HepG2 (cell line): ENCODE data around the gene SEPHS2. TPM values are rescaled to one million over a fixed set of nuclear protein-coding genes. Genes with fewer than 3 reads are reported as not detected.

Experiments
- CEBPG ChIP-seq: IDR thresholded peaks from 2 replicates; pipeline ENCODE4 v1.6.1; 2016
- FOXA1 ChIP-seq, 2 experiments: fragments of 450-650 bp in 1 of 2; sonication (generic) in 1 of 2; formaldehyde crosslinking in 1 of 2; IDR thresholded peaks; 2 replicates each; pipeline versions ENCODE4 v1.4.0 to v1.6.1; 2016 to 2020; ENCODE audit warnings: missing genetic modification reagents in 1 of 2
- HMG20A ChIP-seq: IDR thresholded peaks from 2 replicates; pipeline ENCODE4 v1.6.1; 2016; ENCODE audit warnings: borderline replicate concordance
- HNF4A ChIP-seq: sonication (generic); formaldehyde crosslinking; IDR thresholded peaks from 2 replicates; pipeline ENCODE4 v1.4.0; 2020; ENCODE audit warnings: missing genetic modification reagents
- JARID2 ChIP-seq: sonication (generic); formaldehyde crosslinking; IDR thresholded peaks from 2 replicates; pipeline ENCODE4 v1.8.1; 2023; ENCODE audit warnings: missing genetic modification reagents, inconsistent platforms; ENCODE audit not compliant: insufficient replicate concordance
- KMT2B ChIP-seq: IDR thresholded peaks from 2 replicates; pipeline ENCODE4 v1.6.1; 2016; ENCODE audit warnings: missing genetic modification reagents, missing compliant biosample characterization
- MEIS2 ChIP-seq: sonication (generic); formaldehyde crosslinking; IDR thresholded peaks from 2 replicates; pipeline ENCODE4 v1.9.0; 2021; ENCODE audit warnings: mild to moderate bottlenecking, missing genetic modification reagents
- NCOA1 ChIP-seq: sonication (generic); formaldehyde crosslinking; IDR thresholded peaks from 2 replicates; pipeline ENCODE4 v1.9.0; 2021; ENCODE audit warnings: missing genetic modification reagents
- PAX8 ChIP-seq: sonication (generic); formaldehyde crosslinking; IDR thresholded peaks from 2 replicates; pipeline ENCODE4 v1.8.0; 2022; ENCODE audit warnings: mild to moderate bottlenecking, missing genetic modification reagents, borderline replicate concordance
- PHF20 ChIP-seq: sonication (generic); formaldehyde crosslinking; IDR thresholded peaks from 2 replicates; pipeline ENCODE4 v1.5.0; 2020; ENCODE audit warnings: mild to moderate bottlenecking, missing genetic modification reagents
- RAD21 ChIP-seq: fragments of 450-650 bp; formaldehyde crosslinking; IDR thresholded peaks from 2 replicates; pipeline ENCODE4 v1.5.0; 2020; ENCODE audit warnings: mild to moderate bottlenecking
- ZBTB14 ChIP-seq: sonication (generic); formaldehyde crosslinking; IDR thresholded peaks from 2 replicates; pipeline ENCODE4 v1.4.0; 2020; ENCODE audit warnings: missing genetic modification reagents
- ZBTB37 ChIP-seq: sonication (generic); formaldehyde crosslinking; IDR thresholded peaks from 2 replicates; pipeline ENCODE4 v1.4.0; 2020; ENCODE audit warnings: mild to moderate bottlenecking, missing genetic modification reagents
- ZBTB43 ChIP-seq: sonication (generic); formaldehyde crosslinking; conservative IDR thresholded peaks from 2 replicates; pipeline ENCODE4 v1.4.0; 2020; ENCODE audit warnings: missing genetic modification reagents
- ZFYVE20 ChIP-seq: sonication (generic); formaldehyde crosslinking; IDR thresholded peaks from 2 replicates; pipeline ENCODE4 v1.8.0; 2023; ENCODE audit warnings: low read depth, mild to moderate bottlenecking, moderate library complexity, missing genetic modification reagents, borderline replicate concordance
- ZNF121 ChIP-seq: sonication (generic); formaldehyde crosslinking; IDR thresholded peaks from 2 replicates; pipeline ENCODE4 v1.5.0; 2020; ENCODE audit warnings: mild to moderate bottlenecking, missing genetic modification reagents
- ZNF205 ChIP-seq: IDR thresholded peaks from 2 replicates; pipeline ENCODE4 v1.6.1; 2018; ENCODE audit warnings: missing biosample characterization, missing genetic modification reagents
- ZNF207 ChIP-seq: fragments of 450-650 bp; IDR thresholded peaks from 2 replicates; pipeline ENCODE4 v1.6.1; 2016; ENCODE audit warnings: antibody characterized with exemption, borderline replicate concordance
- ZNF264 ChIP-seq: sonication (generic); formaldehyde crosslinking; IDR thresholded peaks from 2 replicates; pipeline ENCODE4 v1.4.0; 2020; ENCODE audit warnings: missing genetic modification reagents
- ZNF44 ChIP-seq: sonication (generic); formaldehyde crosslinking; IDR thresholded peaks from 2 replicates; pipeline ENCODE4 v1.5.1; 2020; ENCODE audit warnings: mild to moderate bottlenecking, missing genetic modification reagents
- ZNF580 ChIP-seq: IDR thresholded peaks from 2 replicates; pipeline ENCODE4 v1.6.1; 2016; ENCODE audit warnings: low read depth, borderline replicate concordance
- ZNF670 ChIP-seq: sonication (generic); formaldehyde crosslinking; IDR thresholded peaks from 2 replicates; pipeline ENCODE4 v1.8.0; 2022; ENCODE audit warnings: mild to moderate bottlenecking, missing genetic modification reagents, borderline replicate concordance
- ZSCAN25 ChIP-seq: sonication (generic); formaldehyde crosslinking; IDR thresholded peaks from 2 replicates; pipeline ENCODE4 v1.8.0; 2022; ENCODE audit warnings: mild to moderate bottlenecking, missing genetic modification reagents
- polyA plus RNA-seq, 8 experiments: library from polyadenylated mRNA; depleted of rRNA in 3 of 8; stranded (reverse) in 7 of 8; unstranded in 1 of 8; fragments of >200 nt; fragmentation: Illumina TruSeq in 4 of 8; extraction: Trizol in 4 of 8; gene quantifications; 2 replicates each; pipeline versions ENCODE4 v1.2.1 to v1.2.3, GENCODE V29; 2011 to 2016; ENCODE audit warnings: low read depth in 4 of 8, missing spikeins in 1 of 8, mixed read lengths in 1 of 8; ENCODE audit not compliant: insufficient read depth in 1 of 8
- total RNA-seq, 5 experiments: library from RNA; depleted of rRNA; stranded (reverse); fragments of >200 nt; fragmentation: Illumina TruSeq; extraction: Trizol; gene quantifications; 2 replicates each; pipeline ENCODE4 v1.2.3, GENCODE V29; 2016; ENCODE audit warnings: low read depth in 1 of 5
- TF ChIP-seq, protein P1 (sequence below): sonication (generic); formaldehyde crosslinking; IDR thresholded peaks from 2 replicates; pipeline ENCODE4 v1.5.0; 2020; ENCODE audit warnings: missing genetic modification reagents
- TF ChIP-seq, protein P2 (sequence below): sonication (generic); formaldehyde crosslinking; IDR thresholded peaks from 2 replicates; pipeline ENCODE4 v1.8.1; 2023; ENCODE audit warnings: mild to moderate bottlenecking, moderate library complexity, missing genetic modification reagents

The SEPHS2 gene
- total and polyA plus RNA-seq, 2 of the 13 experiments (the other 11 are each of a cell fraction or from before 2014, with no cell fraction given), result 20.7 to 127 TPM

GRCh38 chr16:30401768-30402425 lies 43.8 kb downstream of the SEPHS2 start (continued):
- TF ChIP-seq, protein P1, sequence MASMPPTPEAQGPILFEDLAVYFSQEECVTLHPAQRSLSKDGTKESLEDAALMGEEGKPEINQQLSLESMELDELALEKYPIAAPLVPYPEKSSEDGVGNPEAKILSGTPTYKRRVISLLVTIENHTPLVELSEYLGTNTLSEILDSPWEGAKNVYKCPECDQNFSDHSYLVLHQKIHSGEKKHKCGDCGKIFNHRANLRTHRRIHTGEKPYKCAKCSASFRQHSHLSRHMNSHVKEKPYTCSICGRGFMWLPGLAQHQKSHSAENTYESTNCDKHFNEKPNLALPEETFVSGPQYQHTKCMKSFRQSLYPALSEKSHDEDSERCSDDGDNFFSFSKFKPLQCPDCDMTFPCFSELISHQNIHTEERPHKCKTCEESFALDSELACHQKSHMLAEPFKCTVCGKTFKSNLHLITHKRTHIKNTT (CRISPR knock-in tag), result no peak
- TF ChIP-seq PAX8 (CRISPR knock-in tag) (no peak), MEIS2 (CRISPR knock-in tag) (peak; percentile 49; the same call in 1 of the 2 replicates), ZNF121 (CRISPR knock-in tag) (peak; percentile 44; the same call in 1 of the 2 replicates), ZNF207 (no peak), KMT2B (peak; percentile 34; the same call in 1 of the 2 replicates), NCOA1 (CRISPR knock-in tag) (no peak), RAD21 (CRISPR knock-in tag) (peak; percentile 54; the same call in 1 of the 2 replicates), ZNF580 (CRISPR knock-in tag) (peak; percentile 67; the same call in 1 of the 2 replicates), HNF4A (CRISPR knock-in tag) (peak; percentile 89), ZSCAN25 (CRISPR knock-in tag) (no peak), ZNF670 (CRISPR knock-in tag) (peak; percentile 85; the same call in 1 of the 2 replicates), ZNF205 (CRISPR knock-in tag) (peak; percentile 70; the same call in 1 of the 2 replicates), CEBPG (CRISPR knock-in tag) (peak; percentile 42), ZNF44 (CRISPR knock-in tag) (no peak), JARID2 (CRISPR knock-in tag) (peak; percentile 72), ZBTB14 (no peak), FOXA1 (IDR thresholded peaks at IDR 0.05) (peak; percentile 91), FOXA1 (CRISPR knock-in tag; IDR thresholded peaks at IDR 0.05) (peak; percentile 94), ZNF264 (CRISPR knock-in tag) (no peak), HMG20A (CRISPR knock-in tag) (peak; percentile 75; the same call in 1 of the 2 replicates), PHF20 (peak; percentile 45; the same call in 1 of the 2 replicates), ZBTB37 (CRISPR knock-in tag) (no peak), ZBTB43 (CRISPR knock-in tag) (peak; percentile 57; the same call in 1 of the 2 replicates), ZFYVE20 (CRISPR knock-in tag) (no peak)
- TF ChIP-seq, protein P2, sequence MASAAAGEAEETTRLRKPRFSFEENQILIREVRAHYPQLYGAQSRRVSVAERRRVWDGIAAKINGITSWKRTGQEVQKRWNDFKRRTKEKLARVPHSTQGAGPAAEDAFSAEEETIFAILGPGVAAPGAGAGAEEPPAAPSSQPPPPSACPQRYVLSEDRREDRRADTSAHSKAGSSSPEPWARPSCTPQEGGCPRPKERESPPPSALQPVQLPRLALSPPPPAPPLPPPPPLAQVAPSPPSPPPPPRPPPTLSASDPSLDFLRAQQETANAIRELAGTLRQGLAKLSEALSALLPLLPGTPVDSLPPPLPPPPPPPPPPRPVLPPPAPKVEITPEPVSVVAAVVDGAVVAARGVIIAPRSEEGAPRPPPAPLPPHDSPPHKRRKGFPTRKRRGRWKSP (CRISPR knock-in tag), result no peak
